Cardiac fibroblast (primary cell): ENCODE data around the gene RFX2.
"Not testable (repeated sequence)": the region's sequence is repeated elsewhere in the genome, so short reads cannot be mapped to it uniquely, and the experiment has no call there.

Experiments
- DNase-seq, 2 donors: peaks; one replicate each; pipeline versions ENCODE4 v3.0.0 to v3.0.0-alpha.2; 2010; ENCODE audit warnings: low read depth in 2 of 2
- H3K4me3 ChIP-seq, 2 donors: replicated peaks in 1 of 2; 1 replicate in 1 of 2; 2 replicates in 1 of 2; pipeline ENCODE4 v1.5.1; 2011; ENCODE audit warnings: low read depth in 2 of 2, low read length in 2 of 2, mild to moderate bottlenecking in 2 of 2, moderate library complexity in 1 of 2
- TF ChIP-seq, protein P1 (sequence below): IDR thresholded peaks from one replicate; pipeline ENCODE4 v1.5.1; 2011; ENCODE audit warnings: low read depth, mild to moderate bottlenecking, low read length, inconsistent platforms

RFX2 gene

DNA sequence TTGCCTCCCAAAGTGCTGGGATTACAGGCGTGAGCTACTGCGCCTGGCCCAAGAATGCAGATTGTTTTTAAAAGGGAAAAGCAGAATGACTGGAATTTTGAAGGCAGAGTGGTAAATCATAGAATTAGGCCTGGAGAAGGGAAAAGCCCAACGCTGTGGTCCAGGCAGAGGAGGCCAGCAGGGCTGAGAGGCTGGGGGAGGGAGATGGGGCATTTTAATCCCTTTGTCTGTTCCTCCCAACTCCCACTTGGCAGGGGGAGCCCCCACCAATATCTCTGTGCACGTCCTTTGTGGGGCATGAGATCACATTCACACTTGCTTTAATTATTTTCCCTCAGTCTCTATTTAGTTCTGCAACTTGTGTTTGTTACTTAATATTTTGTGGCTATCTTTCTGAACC, 77.9 kb downstream of the RFX2 start:
- DNase-seq = no peak
- TF ChIP-seq, protein P1, sequence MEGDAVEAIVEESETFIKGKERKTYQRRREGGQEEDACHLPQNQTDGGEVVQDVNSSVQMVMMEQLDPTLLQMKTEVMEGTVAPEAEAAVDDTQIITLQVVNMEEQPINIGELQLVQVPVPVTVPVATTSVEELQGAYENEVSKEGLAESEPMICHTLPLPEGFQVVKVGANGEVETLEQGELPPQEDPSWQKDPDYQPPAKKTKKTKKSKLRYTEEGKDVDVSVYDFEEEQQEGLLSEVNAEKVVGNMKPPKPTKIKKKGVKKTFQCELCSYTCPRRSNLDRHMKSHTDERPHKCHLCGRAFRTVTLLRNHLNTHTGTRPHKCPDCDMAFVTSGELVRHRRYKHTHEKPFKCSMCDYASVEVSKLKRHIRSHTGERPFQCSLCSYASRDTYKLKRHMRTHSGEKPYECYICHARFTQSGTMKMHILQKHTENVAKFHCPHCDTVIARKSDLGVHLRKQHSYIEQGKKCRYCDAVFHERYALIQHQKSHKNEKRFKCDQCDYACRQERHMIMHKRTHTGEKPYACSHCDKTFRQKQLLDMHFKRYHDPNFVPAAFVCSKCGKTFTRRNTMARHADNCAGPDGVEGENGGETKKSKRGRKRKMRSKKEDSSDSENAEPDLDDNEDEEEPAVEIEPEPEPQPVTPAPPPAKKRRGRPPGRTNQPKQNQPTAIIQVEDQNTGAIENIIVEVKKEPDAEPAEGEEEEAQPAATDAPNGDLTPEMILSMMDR = no peak
- H3K4me3 ChIP-seq = no peak overlapping the region

- peak; percentile 71 to 89 for DNase-seq
- H3K4me3 ChIP-seq = no peak overlapping the region
- TF ChIP-seq, protein P1 = no peak
Measured at GRCh38 chr19:6030214-6030507, 80.1 kb downstream of the RFX2 start.

DNA sequence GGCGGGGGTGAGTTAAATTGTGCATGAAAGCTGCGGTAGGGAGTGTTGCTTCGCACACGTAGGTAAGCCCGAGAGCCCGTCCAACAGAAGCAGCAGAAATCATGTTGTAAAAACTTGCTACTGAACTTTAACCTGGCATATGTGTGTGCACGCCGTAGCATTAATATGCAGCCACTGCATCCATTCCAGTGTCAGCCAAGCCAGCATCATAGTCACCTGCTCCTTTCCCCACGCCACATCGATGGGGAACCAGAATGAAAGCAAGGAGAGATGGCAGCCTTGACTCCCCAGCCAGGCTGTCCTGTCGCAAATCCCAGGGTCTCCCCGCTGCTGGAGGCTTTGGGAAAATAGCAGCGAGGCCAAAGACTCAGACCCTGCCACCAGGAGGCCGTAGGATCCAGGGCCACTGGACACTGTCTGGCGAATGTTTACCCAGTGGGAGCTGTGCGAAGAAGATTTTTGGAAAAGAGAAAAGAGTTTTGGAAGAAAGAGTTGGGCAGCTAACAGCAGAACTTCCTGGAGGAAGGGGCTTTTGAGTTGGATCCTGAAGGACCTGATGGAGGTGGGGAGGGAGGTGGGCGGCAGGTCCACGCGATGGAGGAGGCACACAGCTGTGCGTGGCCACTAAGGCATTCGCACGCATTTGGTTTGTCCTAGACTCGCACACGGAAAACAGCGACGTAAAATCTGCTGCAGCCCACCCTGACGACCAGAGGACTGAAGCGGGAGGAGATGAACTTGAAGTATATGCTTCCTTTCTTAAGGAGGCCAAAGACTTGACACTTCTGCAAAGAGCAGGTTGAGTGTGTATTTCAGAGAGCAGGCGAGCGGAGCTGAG, 83.7 kb downstream of the RFX2 start:
- TF ChIP-seq, protein P1 = no peak
- DNase-seq = no peak
- no peak overlapping the region for H3K4me3 ChIP-seq

GRCh38 chr19:6024756-6025155, 85.5 kb downstream of the RFX2 start:
- not testable (repeated sequence) for DNase-seq

GRCh38 chr19:6023936-6024335, 86.4 kb downstream of the RFX2 start:
- TF ChIP-seq, protein P1 = no peak
- DNase-seq = no peak
- no peak overlapping the region for H3K4me3 ChIP-seq

More at GRCh38 chr19:6024756-6025155, 85.5 kb downstream of the RFX2 start:
- not testable (repeated sequence) for H3K4me3 ChIP-seq

GRCh38 chr19:6023085-6023682, 87.1 kb downstream of the RFX2 start:
- DNase-seq = peak; percentile 58 to 63
- TF ChIP-seq, protein P1 = no peak
- H3K4me3 ChIP-seq = no peak overlapping the region

DNA sequence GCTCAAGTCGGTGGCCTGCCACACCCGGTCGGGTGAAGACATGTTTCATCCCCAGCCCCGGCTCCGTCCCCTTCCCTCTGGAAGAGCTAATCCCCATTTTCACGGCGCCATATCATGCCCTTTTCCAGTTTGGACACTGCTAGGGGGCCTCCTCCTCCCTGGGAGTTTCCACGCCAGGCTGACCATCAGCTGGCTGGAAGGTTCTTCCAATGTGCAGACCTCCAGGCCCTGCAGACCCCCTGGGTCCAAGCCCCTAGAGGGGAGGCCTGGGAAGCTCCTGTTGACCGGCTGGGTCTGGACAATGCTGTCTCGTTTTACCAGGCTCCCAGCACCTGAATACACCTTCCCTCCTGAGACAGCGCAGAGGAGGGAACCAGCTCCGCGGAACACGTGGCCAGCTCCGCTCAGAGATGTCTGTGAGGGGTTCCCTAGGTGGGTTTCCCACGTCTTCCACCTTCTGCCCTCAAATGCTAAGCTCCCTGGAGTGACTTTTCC, 87.7 kb downstream of the RFX2 start:
- no peak overlapping the region for H3K4me3 ChIP-seq
- DNase-seq = no peak
- TF ChIP-seq, protein P1 = no peak
